OCI-LY1 (cell line): ENCODE measurements around the gene GTF2H2C_2.
"Not testable (repeated sequence)": the region's sequence is repeated elsewhere in the genome, so short reads cannot be mapped to it uniquely, and the experiment has no call there.

Experiments
- CTCF ChIP-seq: fragments of 200-600 bp; sonication (generic), shearing (Covaris generic); IDR thresholded peaks from 2 replicates; pipeline ENCODE4 v1.5.1; 2017; ENCODE audit warnings: mild to moderate bottlenecking, antibody characterized with exemption, low read length, moderate library complexity, mixed read lengths
- EZH2 ChIP-seq: fragments of 200-600 bp; sonication (generic), shearing (Covaris generic); IDR thresholded peaks from 2 replicates; pipeline ENCODE4 v1.8.0; 2017; ENCODE audit warnings: borderline replicate concordance, mixed run types, mild to moderate bottlenecking, antibody characterized with exemption, low read length, moderate library complexity, mixed read lengths

GRCh38 chr5:70464019-70464637 lies 49.0 kb downstream of the GTF2H2C_2 start:
- TF ChIP-seq CTCF, EZH2: not testable (repeated sequence)
